Smooth muscle cell (in vitro differentiated cells): ENCODE results near the gene SIGLEC6. TPM values are rescaled to one million over a fixed set of nuclear protein-coding genes. Genes with fewer than 3 reads are reported as not detected.

ENCODE experiments used
- DNase-seq: peaks from one replicate; lab custom pipeline; 2025; ENCODE audit not compliant: unreplicated experiment; lab: John Stamatoyannopoulos, UW
- H2AFZ ChIP-seq: fragments of 200-600 bp; sonication (generic); 2 replicates; pipeline ENCODE4 v1.6.0; 2016; ENCODE audit warnings: antibody characterized with exemption, low read depth, mild to moderate bottlenecking
- H3F3A ChIP-seq: fragments of 200-600 bp; sonication (generic); 2 replicates; pipeline ENCODE4 v1.6.0; 2017; ENCODE audit warnings: antibody characterized with exemption, low read depth
- H3K27ac ChIP-seq: fragments of 200-600 bp; sonication (generic); 2 replicates; pipeline ENCODE4 v1.5.1; 2016; ENCODE audit warnings: low read depth, mild to moderate bottlenecking
- H3K27me3 ChIP-seq: fragments of 200-600 bp; sonication (generic); 2 replicates; pipeline ENCODE4 v1.6.1; 2016; ENCODE audit warnings: low read depth, mild to moderate bottlenecking
- H3K36me3 ChIP-seq: fragments of 200-600 bp; sonication (generic); 2 replicates; pipeline ENCODE4 v1.5.1; 2016; ENCODE audit warnings: low read depth
- H3K4me1 ChIP-seq: fragments of 200-600 bp; sonication (generic); 2 replicates; pipeline ENCODE4 v1.5.1; 2016; ENCODE audit warnings: low read depth
- H3K4me2 ChIP-seq: fragments of 200-600 bp; sonication (generic); 2 replicates; pipeline ENCODE4 v1.6.0; 2016; ENCODE audit warnings: mild to moderate bottlenecking
- H3K4me3 ChIP-seq: fragments of 200-600 bp; sonication (generic); 2 replicates; pipeline ENCODE4 v1.5.1; 2016; ENCODE audit warnings: mild to moderate bottlenecking
- H3K79me2 ChIP-seq: fragments of 200-600 bp; sonication (generic); 2 replicates; pipeline ENCODE4 v1.6.0; 2016; ENCODE audit warnings: low read depth, mild to moderate bottlenecking
- H3K9ac ChIP-seq: fragments of 200-600 bp; sonication (generic); 2 replicates; pipeline ENCODE4 v1.6.0; 2016; ENCODE audit warnings: low read depth
- H3K9me3 ChIP-seq: fragments of 200-600 bp; sonication (generic); replicated peaks from 2 replicates; pipeline ENCODE4 v1.5.1; 2016; ENCODE audit warnings: low read depth
- H4K20me1 ChIP-seq: fragments of 200-600 bp; sonication (generic); 2 replicates; pipeline ENCODE4 v1.6.0; 2016; ENCODE audit warnings: low read depth
- CTCF ChIP-seq: fragments of 200-600 bp; sonication (generic); IDR thresholded peaks from 2 replicates; pipeline ENCODE4 v1.5.1; 2017; ENCODE audit warnings: borderline replicate concordance, mild to moderate bottlenecking, antibody characterized with exemption; ENCODE audit not compliant: insufficient read depth, poor library complexity, severe bottlenecking
- WGBS: methylation state at CpG from one replicate; pipeline ENCODE4 v1.1.7; 2016; ENCODE audit warnings: low lambda C conversion rate; 5-methylcytosine and 5-hydroxymethylcytosine counted together
- polyA plus RNA-seq: library from polyadenylated mRNA; unstranded; fragments of >200 nt; fragmentation: Nextera tagmentation; extraction: Ambion mirVana; gene quantifications from 2 replicates; pipeline ENCODE4 v1.2.1, GENCODE V29; 2016
- total RNA-seq: library from RNA; depleted of rRNA; stranded (reverse); fragments of >200 nt; gene quantifications from 2 replicates; pipeline ENCODE4 v1.2.3, GENCODE V29; 2014

The SIGLEC6 gene
- total and polyA plus RNA-seq, 2 experiments from 2014 or later, result 2.0 TPM; not detected in 1

DNA sequence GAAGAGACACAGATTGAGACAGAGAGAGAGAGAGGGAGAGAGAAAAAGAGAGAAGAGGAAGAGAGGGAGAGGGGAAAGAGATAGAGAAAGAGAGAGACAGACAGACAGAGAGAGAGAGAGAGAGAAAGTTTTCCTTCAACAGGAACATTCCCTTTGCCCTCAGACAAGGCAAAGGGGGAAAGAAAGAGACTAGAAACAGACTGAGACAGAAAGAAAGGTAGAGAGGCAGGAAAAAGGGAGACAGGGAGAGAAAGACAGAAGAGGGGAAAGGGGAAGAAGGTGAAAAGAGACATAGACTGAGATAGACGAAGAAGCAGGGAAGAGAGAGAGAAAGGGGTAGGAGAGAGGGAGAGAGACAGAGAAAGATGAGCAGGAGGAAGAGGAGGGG is 21.1 kb upstream of the SIGLEC6 start:
- TF ChIP-seq CTCF, result no peak
- Histone ChIP-seq H3K27me3 (no peaks in the 10 kb centered on the region), H3K9me3 (no peaks in the 10 kb centered on the region), H3K4me1 (no peaks in the 10 kb centered on the region), H3K4me2 (no peak overlapping the region), H3K27ac (no peak overlapping the region), H3F3A (no peaks in the 10 kb centered on the region), H3K79me2 (no peaks in the 10 kb centered on the region), H2AFZ (no peak overlapping the region), H4K20me1 (no peaks in the 10 kb centered on the region), H3K4me3 (no peak overlapping the region), H3K36me3 (no peaks in the 10 kb centered on the region), H3K9ac (no peak overlapping the region)
- no peak for DNase-seq
- 50% methylated on average over 1 of the region's 1 CpG for whole genome bisulfite sequencing

GRCh38 chr19:51551673-51552432 is 20.4 kb upstream of the SIGLEC6 start:
- Histone ChIP-seq H2AFZ (no peak overlapping the region), H3K9me3 (no peaks in the 10 kb centered on the region), H3K4me1 (no peaks in the 10 kb centered on the region), H4K20me1 (no peaks in the 10 kb centered on the region), H3K4me3 (no peak overlapping the region), H3K36me3 (no peaks in the 10 kb centered on the region), H3K9ac (no peak overlapping the region), H3K27me3 (no peaks in the 10 kb centered on the region), H3K4me2 (no peak overlapping the region), H3F3A (no peaks in the 10 kb centered on the region), H3K79me2 (no peaks in the 10 kb centered on the region), H3K27ac (no peak overlapping the region)
- no peak for DNase-seq
- whole genome bisulfite sequencing, result 59% methylated on average over 3 of the region's 3 CpGs
- no peak for TF ChIP-seq CTCF

DNA sequence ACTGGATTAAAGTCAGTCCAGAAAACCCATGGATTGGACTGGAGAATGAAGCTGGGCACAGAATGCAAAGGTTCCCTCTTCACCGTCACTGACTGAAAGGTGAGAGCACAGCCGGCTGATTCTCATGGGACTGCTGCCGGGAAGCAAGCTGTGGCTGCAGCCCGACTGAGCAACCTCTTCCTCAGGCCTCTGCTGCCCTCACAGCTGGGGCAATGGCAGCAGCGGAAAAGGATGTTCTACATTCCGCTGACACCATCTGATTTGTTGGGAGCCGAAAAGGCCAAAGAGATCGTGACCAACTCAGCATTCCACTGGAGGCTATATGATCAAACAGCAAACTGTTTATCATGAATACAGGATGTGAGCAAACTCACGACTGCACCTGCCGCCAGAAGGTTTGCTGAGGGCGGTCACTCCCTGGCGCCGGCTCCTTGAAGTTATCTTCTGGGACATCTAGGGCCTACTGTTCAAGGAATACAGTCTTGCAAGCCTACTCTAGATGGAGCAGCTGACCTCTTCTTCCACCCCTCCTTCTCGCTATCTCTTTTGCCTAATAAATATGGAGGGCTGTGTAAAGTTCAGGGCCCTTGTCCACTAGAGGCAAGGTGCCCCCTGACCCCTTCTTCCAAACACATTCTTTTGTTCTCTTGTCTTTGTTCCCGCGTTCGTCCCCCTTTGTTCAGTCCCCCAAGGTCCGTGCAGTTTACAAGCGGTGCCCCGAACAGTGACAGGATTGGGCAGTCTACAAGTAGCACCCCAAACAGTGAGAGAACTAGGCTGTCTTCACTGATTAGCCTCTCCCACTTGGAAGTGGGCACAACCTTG is 19.6 kb upstream of the SIGLEC6 start:
- H3K79me2 ChIP-seq, result no peaks in the 10 kb centered on the region
- no peak for DNase-seq
- H3K4me3 ChIP-seq, result no peak overlapping the region
- H3K36me3 ChIP-seq, result no peaks in the 10 kb centered on the region
- H3K27me3 ChIP-seq, result no peaks in the 10 kb centered on the region
- no peak overlapping the region for H2AFZ ChIP-seq
- no peak overlapping the region for H3K9ac ChIP-seq
- H4K20me1 ChIP-seq, result no peaks in the 10 kb centered on the region
- no peaks in the 10 kb centered on the region for H3K9me3 ChIP-seq
- no peak overlapping the region for H3K27ac ChIP-seq
- no peaks in the 10 kb centered on the region for H3F3A ChIP-seq
- WGBS, result 83% methylated on average over 20 of the region's 20 CpGs
- H3K4me2 ChIP-seq, result no peak overlapping the region
- H3K4me1 ChIP-seq, result no peaks in the 10 kb centered on the region
- no peak for TF ChIP-seq CTCF
